ENCODE data around the gene YPEL2. TPM values are rescaled to one million over a fixed set of nuclear protein-coding genes. Genes with fewer than 3 reads are reported as not detected.
A peak's percentile ranks its signal among the peaks of the same experiment; 100 is the strongest.
"Not testable (repeated sequence)": the region's sequence is repeated elsewhere in the genome, so short reads cannot be mapped to it uniquely, and the experiment has no call there.

Gene YPEL2
- total RNA-seq, 5 donors from 2014 or later (not counting 1 experiment from before 2014, with no cell fraction given) = 29.7 to 58.5 (median 52.0) TPM

GRCh38 chr17:59412431-59412830 lies 81.0 kb downstream of the YPEL2 start:
- ATAC-seq (replicated peaks in 1 of 4); H3K36me3 ChIP-seq (ENCODE audit: control insufficient read depth in 2 of 2, extremely low read depth in 1 of 2, insufficient read depth in 1 of 2, low read length in 1 of 2); H3K4me3 ChIP-seq (ENCODE audit: control insufficient read depth in 1 of 2, extremely low read depth in 1 of 2, low read length in 1 of 2); H3K9me3 ChIP-seq; H3K27me3 Mint-ChIP-seq; H3K36me3 Mint-ChIP-seq; H3K4me1 ChIP-seq (ENCODE audit: control insufficient read depth in 1 of 2, extremely low read depth in 1 of 2, insufficient read depth in 2 of 2, low read length in 2 of 2); H3K27ac ChIP-seq (ENCODE audit: low read length); H3K9me3 Mint-ChIP-seq; DNase-seq; H3K27me3 ChIP-seq (replicated peaks in 1 of 2; ENCODE audit: control insufficient read depth in 2 of 2, extremely low read depth in 1 of 2, insufficient read depth in 2 of 2, low read length in 1 of 2); H3K27ac Mint-ChIP-seq; POLR2A ChIA-PET; H3K4me3 Mint-ChIP-seq: not testable (repeated sequence)
- H3K4me1 Mint-ChIP-seq = peaks cover 12 to 22% (median 14%) of the 10 kb centered on the region in 3 donors
- CTCF ChIA-PET = interaction anchor here in 1 of 2 donors (0.6 kb wide), 1 partner anchor 93 kb away, joined by 3 read pairs; no protein-coding TSS in a partner anchor
- 93% methylated on average over 2 of the region's 5 CpGs for WGBS (ENCODE audit: insufficient coverage)

DNA sequence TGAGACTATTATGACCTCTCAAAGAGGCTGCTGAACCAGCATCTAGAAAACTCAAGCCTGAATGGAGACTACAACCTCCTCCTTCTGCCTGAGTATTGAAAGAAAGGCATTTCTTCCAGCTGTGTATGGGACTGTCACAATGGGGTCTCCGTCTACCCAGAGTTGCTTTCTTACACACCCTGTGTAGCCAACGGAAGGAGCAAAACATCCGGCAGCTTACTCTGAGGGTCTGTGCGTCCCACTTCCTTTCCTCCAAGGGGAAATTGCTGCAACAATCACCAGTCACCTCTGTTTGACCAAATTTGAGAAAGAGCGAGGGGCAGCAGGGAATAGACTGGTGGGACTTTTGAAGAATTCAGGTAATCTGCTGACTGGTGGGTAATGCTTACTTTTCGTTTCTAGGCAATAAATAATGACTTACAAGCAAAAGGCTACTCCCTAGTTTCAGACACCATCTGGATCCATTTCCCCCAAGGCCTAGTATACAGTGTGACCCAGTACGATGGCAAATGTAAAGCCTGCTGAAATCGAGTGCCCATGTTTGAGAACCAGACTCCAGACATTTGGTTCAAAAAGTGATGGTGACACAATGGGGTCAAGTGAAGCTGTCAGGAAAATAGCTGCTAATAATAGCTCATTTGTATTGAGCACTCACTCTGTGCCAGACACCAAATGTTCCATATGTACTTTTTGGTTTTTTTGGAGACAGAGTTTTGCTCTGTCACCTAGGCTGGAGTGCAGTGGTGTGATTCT lies 81.7 kb downstream of the YPEL2 start:
- peaks cover 2% of the 10 kb centered on the region for H3K9me3 ChIP-seq
- no peaks in the 10 kb centered on the region for H3K4me1 ChIP-seq (ENCODE audit: control insufficient read depth in 1 of 2, extremely low read depth in 1 of 2, insufficient read depth in 2 of 2, low read length in 2 of 2)
- ATAC-seq (replicated peaks in 1 of 4) (peak in 2 of 4 experiments; percentile 31 to 63), DNase-seq (no peak)
- H3K36me3 ChIP-seq (ENCODE audit: control insufficient read depth in 2 of 2, extremely low read depth in 1 of 2, insufficient read depth in 1 of 2, low read length in 1 of 2) = no peaks in the 10 kb centered on the region
- H3K27ac ChIP-seq (ENCODE audit: low read length) = no peak overlapping the region
- Mint-ChIP-seq H3K27ac (peak overlapping the region in 1 of 2 donors; percentile 75), H3K4me3 (peak overlapping the region in 1 of 3 donors; percentile 6), H3K9me3 (peaks cover 0 to 8% (median 0%) of the 10 kb centered on the region in 3 donors), H3K4me1 (peaks cover 12 to 22% (median 14%) of the 10 kb centered on the region in 3 donors), H3K36me3 (peaks cover 8% of the 10 kb centered on the region), H3K27me3 (no peaks in the 10 kb centered on the region)
- no peaks in the 10 kb centered on the region for H3K27me3 ChIP-seq (replicated peaks in 1 of 2; ENCODE audit: control insufficient read depth in 2 of 2, extremely low read depth in 1 of 2, insufficient read depth in 2 of 2, low read length in 1 of 2)
- H3K4me3 ChIP-seq (ENCODE audit: control insufficient read depth in 1 of 2, extremely low read depth in 1 of 2, low read length in 1 of 2) = no peak overlapping the region
- 57% methylated on average over 3 of the region's 8 CpGs for WGBS (ENCODE audit: insufficient coverage)
- ChIA-PET CTCF (interaction anchor here (0.6 to 1.0 kb wide), 2 partner anchors 36 to 94 kb away, joined by 3 read pairs; no protein-coding TSS in a partner anchor), POLR2A (no interaction called here)

- Mint-ChIP-seq H3K27ac (no peak overlapping the region), H3K4me1 (peaks cover 12 to 22% (median 14%) of the 10 kb centered on the region in 3 donors), H3K36me3 (no peaks in the 10 kb centered on the region), H3K4me3 (no peak overlapping the region), H3K27me3 (no peaks in the 10 kb centered on the region), H3K9me3 (no peaks in the 10 kb centered on the region)
- POLR2A ChIA-PET = no interaction called here
- 63% methylated on average over 2 of the region's 5 CpGs for WGBS (ENCODE audit: insufficient coverage)
- ATAC-seq (replicated peaks in 1 of 4) (no peak), DNase-seq (no peak)
- Histone ChIP-seq H3K27me3 (replicated peaks in 1 of 2; ENCODE audit: control insufficient read depth in 2 of 2, extremely low read depth in 1 of 2, insufficient read depth in 2 of 2, low read length in 1 of 2) (no peaks in the 10 kb centered on the region), H3K27ac (ENCODE audit: low read length) (no peak overlapping the region), H3K9me3 (no peaks in the 10 kb centered on the region), H3K4me3 (ENCODE audit: control insufficient read depth in 1 of 2, extremely low read depth in 1 of 2, low read length in 1 of 2) (no peak overlapping the region), H3K36me3 (ENCODE audit: control insufficient read depth in 2 of 2, extremely low read depth in 1 of 2, insufficient read depth in 1 of 2, low read length in 1 of 2) (no peaks in the 10 kb centered on the region), H3K4me1 (ENCODE audit: control insufficient read depth in 1 of 2, extremely low read depth in 1 of 2, insufficient read depth in 2 of 2, low read length in 2 of 2) (no peaks in the 10 kb centered on the region)
- CTCF ChIA-PET = interaction anchor here in 1 of 2 donors (0.7 kb wide), 1 partner anchor 86 kb away, joined by 3 read pairs; no protein-coding TSS in a partner anchor
Observed at GRCh38 chr17:59415397-59415796, 83.9 kb downstream of the YPEL2 start.

GRCh38 chr17:59416184-59416583 lies 84.7 kb downstream of the YPEL2 start:
- Mint-ChIP-seq H3K27me3 (no peaks in the 10 kb centered on the region), H3K4me3 (no peak overlapping the region)

DNA sequence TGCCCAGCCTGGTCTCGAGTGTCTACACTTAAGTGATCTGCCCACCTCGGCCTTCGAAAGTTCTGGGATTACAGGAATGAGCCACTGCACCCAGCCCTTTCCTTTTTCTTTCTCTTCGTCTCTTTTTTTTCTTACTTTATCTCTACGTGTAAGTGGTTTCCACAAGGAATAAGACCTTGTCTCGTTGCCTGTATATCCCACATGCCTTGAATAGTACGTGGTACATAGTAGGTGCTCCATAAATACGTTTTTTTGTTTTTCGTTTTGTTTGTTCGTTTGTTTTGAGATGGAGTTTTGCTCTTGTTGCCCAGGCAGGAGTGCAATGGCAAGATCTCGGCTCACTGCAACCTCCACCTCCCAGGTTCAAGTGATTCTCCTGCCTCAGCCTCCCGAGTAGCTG lies 86.0 kb downstream of the YPEL2 start:
- POLR2A ChIA-PET = no interaction called here
- H3K27ac Mint-ChIP-seq = no peak overlapping the region
- Histone ChIP-seq H3K4me3 (ENCODE audit: control insufficient read depth in 1 of 2, extremely low read depth in 1 of 2, low read length in 1 of 2) (no peak overlapping the region), H3K27ac (ENCODE audit: low read length) (no peak overlapping the region), H3K36me3 (ENCODE audit: control insufficient read depth in 2 of 2, extremely low read depth in 1 of 2, insufficient read depth in 1 of 2, low read length in 1 of 2) (no peaks in the 10 kb centered on the region), H3K27me3 (replicated peaks in 1 of 2; ENCODE audit: control insufficient read depth in 2 of 2, extremely low read depth in 1 of 2, insufficient read depth in 2 of 2, low read length in 1 of 2) (no peaks in the 10 kb centered on the region), H3K9me3 (no peaks in the 10 kb centered on the region), H3K4me1 (ENCODE audit: control insufficient read depth in 1 of 2, extremely low read depth in 1 of 2, insufficient read depth in 2 of 2, low read length in 2 of 2) (no peaks in the 10 kb centered on the region)
- ATAC-seq (replicated peaks in 1 of 4) (no peak), DNase-seq (no peak)
- CTCF ChIA-PET = no interaction called here
- peaks cover 12 to 22% (median 14%) of the 10 kb centered on the region in 3 donors for H3K4me1 Mint-ChIP-seq
- 93% methylated on average over 6 of the region's 12 CpGs for WGBS (ENCODE audit: insufficient coverage)
- H3K9me3 Mint-ChIP-seq = no peaks in the 10 kb centered on the region
- no peak overlapping the region for H3K4me3 Mint-ChIP-seq
- H3K27me3 Mint-ChIP-seq = no peaks in the 10 kb centered on the region
- H3K36me3 Mint-ChIP-seq = no peaks in the 10 kb centered on the region

More at GRCh38 chr17:59416184-59416583, 84.7 kb downstream of the YPEL2 start:
- no peaks in the 10 kb centered on the region for H3K9me3 ChIP-seq
- Mint-ChIP-seq H3K9me3 (no peaks in the 10 kb centered on the region), H3K36me3 (no peaks in the 10 kb centered on the region), H3K4me1 (peaks cover 12 to 22% (median 14%) of the 10 kb centered on the region in 3 donors), H3K27ac (no peak overlapping the region)
- no peak overlapping the region for H3K27ac ChIP-seq (ENCODE audit: low read length)
- ChIA-PET POLR2A (no interaction called here), CTCF (interaction anchor here in 1 of 2 donors (0.6 kb wide), 1 partner anchor 26 kb away, joined by 3 read pairs; no protein-coding TSS in a partner anchor)
- no peak for DNase-seq
- no peaks in the 10 kb centered on the region for H3K36me3 ChIP-seq (ENCODE audit: control insufficient read depth in 2 of 2, extremely low read depth in 1 of 2, insufficient read depth in 1 of 2, low read length in 1 of 2)
- WGBS (ENCODE audit: insufficient coverage) = 19% methylated on average over 4 of the region's 4 CpGs
- no peak for ATAC-seq (replicated peaks in 1 of 4)
- no peak overlapping the region for H3K4me3 ChIP-seq (ENCODE audit: control insufficient read depth in 1 of 2, extremely low read depth in 1 of 2, low read length in 1 of 2)
- no peaks in the 10 kb centered on the region for H3K27me3 ChIP-seq (replicated peaks in 1 of 2; ENCODE audit: control insufficient read depth in 2 of 2, extremely low read depth in 1 of 2, insufficient read depth in 2 of 2, low read length in 1 of 2)
- no peaks in the 10 kb centered on the region for H3K4me1 ChIP-seq (ENCODE audit: control insufficient read depth in 1 of 2, extremely low read depth in 1 of 2, insufficient read depth in 2 of 2, low read length in 2 of 2)

- CTCF ChIA-PET = no interaction called here
- no peak overlapping the region for H3K27ac Mint-ChIP-seq
- H3K4me1 ChIP-seq (ENCODE audit: control insufficient read depth in 1 of 2, extremely low read depth in 1 of 2, insufficient read depth in 2 of 2, low read length in 2 of 2) = no peaks in the 10 kb centered on the region
- no peaks in the 10 kb centered on the region for H3K9me3 Mint-ChIP-seq
- DNase-seq = no peak
- H3K4me1 Mint-ChIP-seq = peaks cover 5 to 17% (median 6%) of the 10 kb centered on the region in 3 donors
- no peaks in the 10 kb centered on the region for H3K36me3 ChIP-seq (ENCODE audit: control insufficient read depth in 2 of 2, extremely low read depth in 1 of 2, insufficient read depth in 1 of 2, low read length in 1 of 2)
- H3K36me3 Mint-ChIP-seq = no peaks in the 10 kb centered on the region
- no peaks in the 10 kb centered on the region for H3K27me3 ChIP-seq (replicated peaks in 1 of 2; ENCODE audit: control insufficient read depth in 2 of 2, extremely low read depth in 1 of 2, insufficient read depth in 2 of 2, low read length in 1 of 2)
- no peak overlapping the region for H3K4me3 Mint-ChIP-seq
- WGBS (ENCODE audit: insufficient coverage) = 73% methylated on average over 2 of the region's 4 CpGs
- POLR2A ChIA-PET = no interaction called here
- no peaks in the 10 kb centered on the region for H3K27me3 Mint-ChIP-seq
- no peak overlapping the region for H3K27ac ChIP-seq (ENCODE audit: low read length)
- no peak overlapping the region for H3K4me3 ChIP-seq (ENCODE audit: control insufficient read depth in 1 of 2, extremely low read depth in 1 of 2, low read length in 1 of 2)
- no peak for ATAC-seq (replicated peaks in 1 of 4)
- no peaks in the 10 kb centered on the region for H3K9me3 ChIP-seq
Observed at GRCh38 chr17:59418732-59419166, 87.3 kb downstream of the YPEL2 start.
